GM21526 (cell line): Measurements from ENCODE around the gene PDGFRA.
"Not testable (repeated sequence)": the region's sequence is repeated elsewhere in the genome, so short reads cannot be mapped to it uniquely, and the experiment has no call there.

Experiments used
- ATAC-seq: cut with Tn5 transposase; IDR thresholded peaks from one replicate; pipeline ENCODE4 v1.9.1; 2021; ENCODE audit warnings: moderate library complexity; ENCODE audit not compliant: unreplicated experiment, low FRiP score

PDGFRA gene

DNA sequence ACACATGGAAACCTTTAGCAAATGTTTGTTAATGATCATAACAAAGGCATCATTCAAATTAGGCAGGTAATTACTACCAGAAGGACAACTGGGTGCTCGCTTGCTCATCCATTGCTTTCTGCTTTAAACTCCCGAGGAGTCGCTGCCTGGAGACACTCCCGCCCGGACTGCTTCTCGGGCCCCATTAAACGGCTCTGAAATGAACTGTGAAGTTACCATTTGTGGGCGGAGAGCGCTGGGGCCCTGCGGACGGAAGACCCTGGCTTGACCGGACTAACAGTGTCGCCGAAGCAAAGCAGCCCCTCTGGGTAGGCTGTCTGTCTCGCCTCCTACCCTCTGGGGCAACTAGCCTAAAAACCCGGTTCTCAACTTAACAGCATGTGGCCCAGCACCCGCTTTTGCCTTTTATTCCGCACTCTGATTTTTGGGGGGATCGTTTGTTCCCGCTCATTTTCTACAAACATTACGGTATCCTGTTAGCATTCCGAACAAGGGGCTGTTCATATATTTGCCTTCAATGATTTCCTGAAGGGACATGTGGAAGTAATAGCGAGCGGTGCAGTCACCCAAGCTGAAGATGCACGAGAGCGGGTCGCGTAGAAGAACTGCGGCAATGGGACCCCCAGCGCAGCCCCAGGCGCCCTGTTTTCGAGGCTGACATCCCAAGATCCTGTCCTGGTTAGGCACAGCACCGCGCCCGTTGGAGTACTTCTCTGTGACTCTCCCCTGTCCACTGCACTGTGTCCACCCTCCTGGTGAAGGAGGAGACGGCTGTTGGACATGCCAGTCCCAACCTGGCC lies 1.6 kb upstream of the PDGFRA start:
- ATAC-seq = no peak

DNA sequence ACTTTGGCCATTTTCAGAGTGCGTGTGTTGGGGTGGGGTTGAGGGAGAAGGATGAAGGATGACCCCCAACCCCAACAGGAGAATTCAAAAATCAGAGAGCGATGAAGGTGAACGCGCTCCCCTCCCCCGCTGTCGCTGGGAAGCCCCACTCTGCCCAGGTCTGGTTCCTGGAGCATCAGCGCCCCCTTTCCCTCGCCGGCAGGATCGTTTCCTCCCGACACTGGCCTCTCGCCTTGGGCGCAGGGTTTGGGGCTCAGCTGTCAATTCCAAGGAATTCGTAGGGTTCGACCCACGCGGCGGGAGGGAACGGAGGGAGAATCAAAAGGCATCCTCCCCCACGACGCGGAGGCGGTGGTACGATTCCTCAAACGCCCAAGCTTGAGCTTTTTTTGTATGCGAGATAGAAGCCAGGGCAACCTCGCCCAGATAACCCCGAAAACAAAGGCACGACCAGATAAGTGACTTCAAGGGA lies 1.0 kb upstream of the PDGFRA start:
- no peak for ATAC-seq

DNA sequence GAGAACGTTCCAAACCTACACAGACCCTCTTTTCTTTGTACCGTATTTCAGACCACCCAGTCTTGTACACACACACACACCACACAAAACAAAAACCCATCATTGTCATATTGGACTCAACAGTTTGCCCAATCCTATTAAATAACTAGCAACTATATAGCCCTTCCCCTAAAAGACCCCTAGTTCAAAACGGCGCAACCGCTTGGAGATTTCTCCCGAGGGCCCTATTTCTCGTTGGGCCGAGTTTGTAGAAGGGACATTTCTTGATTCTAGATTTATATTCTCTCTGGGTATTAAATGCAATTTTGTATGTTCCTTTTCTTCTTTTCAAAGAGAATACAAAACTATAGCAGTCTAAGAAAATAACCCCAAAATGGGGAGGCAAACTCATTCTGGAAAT lies 547 bp upstream of the PDGFRA start:
- ATAC-seq = no peak

DNA sequence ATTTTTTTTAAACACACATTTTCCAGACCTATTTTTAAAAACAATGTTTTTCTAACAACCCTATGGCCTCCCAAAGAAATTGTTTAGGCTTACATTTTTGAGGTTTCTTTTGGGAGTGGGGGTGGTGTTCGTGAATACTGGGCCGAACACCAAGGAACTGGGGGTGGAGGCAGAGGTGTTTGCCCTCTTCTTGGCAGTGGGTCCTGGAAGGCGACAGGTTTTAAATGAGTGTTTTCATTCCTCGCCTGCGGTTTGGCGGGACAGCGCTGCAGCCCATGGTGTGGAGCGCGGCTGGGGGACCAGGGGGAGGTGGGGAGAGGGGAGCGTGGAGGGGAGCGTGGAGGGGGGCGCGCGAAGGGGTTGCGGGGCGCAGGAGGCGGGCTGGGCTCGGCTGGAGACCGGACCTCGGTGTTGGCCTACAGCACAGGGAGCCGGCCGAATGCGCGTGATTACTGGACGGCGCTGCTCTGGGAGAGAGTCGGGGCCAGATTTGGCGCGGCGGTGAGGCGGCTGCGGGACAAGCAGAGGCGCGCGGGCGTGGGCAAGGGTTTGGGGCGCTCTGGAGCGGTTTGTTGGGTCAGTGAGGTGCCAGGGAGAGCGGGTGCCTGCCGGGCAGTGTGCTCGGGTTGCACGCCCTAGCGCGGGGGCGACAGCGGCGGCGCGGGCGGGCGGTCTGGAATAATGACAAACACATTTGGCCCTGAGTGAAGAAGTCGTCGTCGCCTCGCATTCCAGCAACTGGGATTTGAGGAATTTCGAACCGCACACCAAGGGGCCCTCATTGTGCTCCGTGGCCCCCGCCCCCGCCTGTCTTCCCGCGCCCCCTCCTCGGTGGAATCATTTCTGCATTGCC lies 764 bp downstream of the PDGFRA start:
- no peak for ATAC-seq

DNA sequence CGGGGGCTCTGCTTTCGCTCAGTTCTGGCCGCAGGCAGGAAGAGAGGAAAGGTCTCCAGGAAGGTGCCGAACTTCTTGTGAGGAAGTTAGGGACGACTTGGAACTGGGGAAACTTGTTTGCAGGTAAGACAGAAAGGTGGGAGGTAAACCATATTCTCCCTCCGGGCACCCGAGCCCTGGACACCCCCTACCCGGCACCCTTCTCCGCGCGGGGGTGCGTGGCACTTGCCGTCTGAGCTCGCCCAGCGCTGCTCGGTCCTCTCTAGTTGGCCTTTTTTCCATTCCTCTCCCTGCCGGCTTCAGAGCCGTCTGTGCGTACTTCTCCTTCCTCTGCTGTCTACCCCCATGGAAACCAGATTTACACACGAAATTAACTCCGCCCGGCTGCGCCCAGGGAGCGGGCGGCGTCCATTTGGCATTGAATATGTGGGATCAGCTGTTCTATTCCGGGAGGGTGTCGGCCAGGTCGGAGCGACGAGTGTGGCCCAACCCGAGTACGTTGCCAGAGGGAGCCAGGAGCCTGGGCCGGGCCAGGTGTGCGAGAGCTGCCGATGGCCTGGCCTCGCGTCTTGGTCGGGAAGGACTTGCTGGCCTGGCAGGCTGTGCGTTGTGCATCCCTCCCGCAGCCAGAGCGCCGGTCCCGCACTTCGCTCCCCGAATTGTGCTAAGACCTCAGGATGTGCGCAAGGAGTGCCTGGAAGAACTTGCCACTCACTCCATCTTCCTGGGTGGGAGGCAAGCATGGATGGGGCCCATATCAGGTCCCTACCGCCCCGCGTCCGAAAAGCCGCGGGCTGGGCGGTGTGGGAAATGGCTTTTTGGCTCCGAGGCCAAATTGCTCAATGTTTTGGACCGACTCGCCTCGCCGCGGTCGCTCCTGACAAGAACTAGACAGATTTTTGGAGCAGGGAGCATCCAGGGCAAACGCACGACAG lies 1.7 kb downstream of the PDGFRA start:
- ATAC-seq = no peak

DNA sequence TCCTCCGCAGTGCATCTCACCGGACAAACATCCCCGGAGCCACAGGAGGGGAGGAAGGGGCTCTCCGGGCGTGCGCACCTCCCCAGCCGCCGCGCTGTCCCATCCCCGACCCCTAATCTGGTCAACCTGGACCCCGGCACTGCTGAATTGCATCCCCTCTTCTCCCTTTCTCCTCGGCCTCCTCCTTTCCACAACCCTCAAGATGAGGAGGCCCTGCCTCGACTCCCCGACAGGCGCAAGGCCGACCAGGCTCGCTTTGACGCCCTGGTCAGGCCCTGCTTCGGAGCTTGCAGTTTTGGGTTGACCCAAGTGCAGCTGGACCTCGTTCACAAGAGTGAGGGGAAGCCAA lies 2.3 kb downstream of the PDGFRA start:
- ATAC-seq = no peak

DNA sequence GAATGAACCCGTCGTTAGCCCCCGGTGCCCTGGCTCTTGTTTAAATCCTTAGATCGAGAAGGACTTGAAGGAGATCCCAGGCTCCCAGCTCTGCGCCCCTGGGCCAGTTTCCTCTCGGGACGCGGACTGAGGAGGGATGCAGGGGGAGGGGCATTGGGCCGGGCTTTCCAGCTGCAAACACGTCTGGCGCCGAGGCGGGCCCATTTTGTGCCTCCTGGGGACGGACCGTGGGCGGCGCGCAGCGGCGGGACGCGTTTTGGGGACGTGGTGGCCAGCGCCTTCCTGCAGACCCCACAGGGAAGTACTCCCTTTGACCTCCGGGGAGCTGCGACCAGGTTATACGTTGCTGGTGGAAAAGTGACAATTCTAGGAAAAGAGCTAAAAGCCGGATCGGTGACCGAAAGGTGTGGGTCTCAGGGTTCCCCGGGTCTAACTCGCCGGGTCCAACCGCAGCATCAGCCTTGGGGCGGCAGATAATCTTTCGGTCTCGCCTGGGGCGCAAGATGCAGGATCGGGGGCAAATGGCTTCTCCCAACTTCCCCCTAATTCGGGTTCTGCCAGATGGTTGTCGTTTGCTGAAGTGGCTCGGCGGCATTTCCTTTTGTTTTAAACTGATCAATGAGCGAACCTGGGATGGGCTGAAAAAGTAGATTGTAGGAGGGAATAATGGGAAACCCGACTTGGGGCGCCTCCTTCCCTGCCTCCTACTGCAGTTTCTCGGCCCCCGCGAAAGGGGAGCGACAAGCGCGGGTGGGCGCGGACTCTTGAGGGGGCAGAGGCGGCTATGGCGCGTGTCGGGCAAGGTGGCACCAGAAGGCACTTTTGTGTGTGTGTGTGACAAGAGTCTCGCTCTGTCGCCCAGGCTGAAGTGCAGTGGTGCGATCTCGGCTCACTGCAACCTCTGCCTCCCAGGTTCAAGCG lies 2.9 kb downstream of the PDGFRA start:
- ATAC-seq = no peak

DNA sequence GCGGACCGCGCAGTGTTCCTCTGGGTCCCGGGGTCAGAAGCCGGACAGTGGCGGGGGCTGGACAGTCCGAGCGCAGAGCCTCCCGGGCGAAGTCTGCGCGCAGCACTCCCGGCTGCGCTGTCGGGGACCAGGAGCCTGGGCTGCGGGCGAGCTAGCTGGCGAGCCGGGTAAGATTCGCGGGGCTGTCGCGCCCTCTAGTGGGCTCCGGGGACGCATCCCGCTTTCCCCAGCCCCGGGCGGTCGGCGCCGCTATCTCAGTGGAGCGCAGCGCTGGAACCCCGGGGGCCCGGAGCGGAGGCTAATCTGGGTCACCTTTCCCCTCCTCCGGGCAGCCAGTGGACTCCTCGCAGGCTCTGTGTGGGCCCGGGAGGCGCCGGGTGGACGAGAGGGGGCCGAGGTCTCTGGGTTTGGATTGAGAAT lies 4.2 kb downstream of the PDGFRA start:
- peak; percentile 85 for ATAC-seq

DNA sequence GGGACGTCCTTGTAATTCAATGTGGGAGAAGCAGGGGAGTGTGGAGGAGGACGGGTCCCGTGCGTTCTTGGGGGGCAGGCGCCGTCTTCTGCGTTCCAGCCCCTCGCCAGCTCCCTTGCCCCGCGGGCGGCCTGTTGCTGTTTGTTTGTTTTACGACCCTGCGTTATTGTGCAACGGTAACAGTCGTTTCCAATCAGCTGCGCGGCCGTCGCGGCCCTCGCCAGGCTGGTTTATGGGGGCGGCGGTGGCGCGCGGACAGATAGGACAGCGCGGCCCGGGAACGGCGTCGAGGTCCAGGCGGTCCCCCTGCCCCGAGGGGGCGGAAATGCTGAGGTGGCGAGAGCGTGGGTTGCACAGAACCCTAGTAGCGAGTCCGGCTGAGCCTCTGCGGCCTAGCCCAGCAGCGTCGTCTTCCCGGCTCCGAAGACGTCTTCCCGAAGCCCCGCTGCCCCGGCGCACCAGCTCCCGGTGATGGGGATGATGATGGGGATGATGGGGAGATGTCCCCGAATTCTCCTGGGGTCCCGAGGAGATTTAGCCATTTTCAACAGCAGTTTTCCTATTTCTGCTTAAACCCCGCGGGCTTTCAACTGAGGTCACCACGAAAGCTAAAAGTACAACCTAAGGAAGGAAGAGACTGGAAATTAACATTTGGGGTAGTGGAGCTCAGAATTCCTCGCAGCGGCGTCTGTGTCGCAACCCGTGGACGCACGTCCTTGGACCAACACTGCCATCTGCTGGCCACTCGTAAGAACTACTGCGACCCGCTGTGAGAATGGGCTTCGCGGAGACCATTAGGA lies 4.8 kb downstream of the PDGFRA start:
- ATAC-seq = no peak

DNA sequence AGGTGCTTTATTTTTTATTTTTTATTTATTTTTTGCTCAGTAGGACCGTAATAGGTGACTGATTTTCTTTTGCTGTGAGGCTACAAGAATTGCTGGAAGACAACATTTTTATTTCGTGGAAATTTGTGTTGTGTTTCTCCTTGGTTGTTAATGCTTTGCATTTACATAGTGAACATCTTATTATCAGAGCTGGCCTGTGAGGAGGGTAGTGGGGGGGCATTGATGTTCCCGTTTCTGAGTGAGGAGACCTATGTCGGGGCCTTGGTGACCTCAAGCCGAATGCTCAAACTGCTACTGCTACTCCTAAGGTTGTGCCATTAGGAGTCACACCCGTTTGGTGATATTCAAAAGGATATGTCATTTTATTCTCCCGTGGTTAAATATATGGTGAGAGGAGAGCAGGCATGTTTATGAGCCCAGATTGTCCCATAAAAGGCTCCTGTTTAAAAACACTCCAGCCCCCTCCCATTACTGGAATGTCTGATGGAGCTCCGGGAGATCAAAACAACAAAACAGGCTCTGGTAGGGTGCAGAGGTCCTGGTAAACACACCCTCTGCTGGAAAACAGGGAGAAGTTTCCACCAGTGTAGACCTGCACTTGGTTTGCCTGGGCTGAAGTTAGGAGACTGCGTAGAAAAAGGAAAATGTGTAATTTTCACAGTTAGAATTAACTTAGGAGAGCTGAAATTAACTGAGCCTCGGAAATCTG lies 5.6 kb downstream of the PDGFRA start:
- ATAC-seq = no peak

DNA sequence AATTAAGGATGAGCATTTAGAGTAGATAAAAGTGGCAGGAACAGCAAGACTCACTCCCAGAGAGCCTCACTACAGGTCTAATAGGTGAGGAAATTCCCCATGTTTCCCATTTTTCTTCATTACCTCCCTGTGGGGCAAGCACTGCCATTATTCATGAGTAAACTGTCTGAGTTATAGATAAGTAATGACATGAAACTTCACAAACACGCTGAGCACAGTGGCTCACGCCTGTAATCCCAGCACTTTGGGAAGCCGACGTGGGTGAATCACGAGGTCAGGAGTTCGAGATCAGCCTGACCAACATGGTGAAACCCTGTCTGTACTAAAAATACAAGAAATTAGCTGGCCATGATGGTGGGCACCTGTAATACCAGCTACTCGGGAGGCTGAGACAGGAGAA lies 7.2 kb downstream of the PDGFRA start:
- not testable (repeated sequence) for ATAC-seq

DNA sequence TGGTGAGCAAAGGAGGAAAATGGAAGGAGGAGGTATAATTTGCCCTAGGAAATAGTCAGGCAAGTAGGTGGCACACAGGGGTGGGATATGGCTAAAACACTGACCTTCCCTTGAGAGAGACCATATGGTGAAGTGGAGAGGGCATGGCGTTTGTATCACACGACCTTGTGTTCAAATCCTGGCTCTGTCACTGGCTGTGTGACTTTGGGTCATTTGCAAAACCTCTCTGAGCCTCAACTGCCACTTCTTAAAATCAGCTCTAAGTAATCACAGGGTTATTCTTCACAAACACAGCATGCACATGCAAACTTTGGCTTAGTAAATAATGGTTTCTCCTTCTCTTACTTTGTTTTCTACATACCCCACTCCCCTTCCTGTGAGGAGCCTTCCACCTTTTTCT lies 8.7 kb downstream of the PDGFRA start:
- no peak for ATAC-seq

DNA sequence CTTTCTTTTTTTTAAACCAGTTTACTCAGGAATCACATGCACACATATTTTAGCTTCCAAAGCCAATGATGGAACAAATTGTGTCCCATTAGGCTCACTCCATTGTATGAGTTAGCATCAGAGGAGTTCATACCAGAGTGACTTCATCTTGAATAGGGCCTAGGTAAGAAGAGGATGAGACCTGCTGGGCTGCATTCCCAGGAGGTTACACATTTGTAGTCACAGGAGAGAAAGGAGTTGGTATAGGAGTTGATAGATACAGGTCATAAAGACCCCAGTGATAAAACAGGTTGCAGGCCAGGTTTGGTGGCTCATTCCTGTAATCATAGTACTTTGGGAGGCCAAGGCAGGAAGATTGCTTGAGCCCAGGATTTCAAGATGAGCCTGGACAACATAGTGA lies 9.3 kb downstream of the PDGFRA start:
- no peak for ATAC-seq

DNA sequence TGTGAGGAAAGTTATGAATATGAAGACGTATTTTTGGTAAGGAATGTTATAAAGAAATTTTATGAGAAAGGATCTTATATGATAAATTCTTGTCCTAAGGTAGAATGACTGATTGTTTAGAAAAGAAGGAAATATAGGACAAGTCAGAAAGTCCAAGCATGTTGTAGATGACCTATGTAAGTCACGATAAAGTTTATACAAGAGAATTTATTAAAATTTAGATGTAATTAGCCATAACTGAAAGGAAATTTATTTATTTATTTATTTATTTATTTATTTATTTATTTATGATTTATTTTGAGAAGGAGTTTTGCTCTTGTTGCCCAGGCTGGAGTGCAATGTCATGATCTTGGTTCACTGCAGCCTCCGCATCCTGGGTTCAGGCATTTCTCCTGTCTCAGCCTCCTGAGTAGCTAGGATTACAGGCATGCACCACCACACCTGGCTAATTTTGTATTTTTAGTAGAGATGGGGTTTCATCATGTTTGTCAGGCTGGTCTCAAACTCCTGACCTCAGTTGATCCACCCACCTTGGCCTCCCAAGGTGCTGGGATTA lies 12.3 kb downstream of the PDGFRA start:
- not testable (repeated sequence) for ATAC-seq

DNA sequence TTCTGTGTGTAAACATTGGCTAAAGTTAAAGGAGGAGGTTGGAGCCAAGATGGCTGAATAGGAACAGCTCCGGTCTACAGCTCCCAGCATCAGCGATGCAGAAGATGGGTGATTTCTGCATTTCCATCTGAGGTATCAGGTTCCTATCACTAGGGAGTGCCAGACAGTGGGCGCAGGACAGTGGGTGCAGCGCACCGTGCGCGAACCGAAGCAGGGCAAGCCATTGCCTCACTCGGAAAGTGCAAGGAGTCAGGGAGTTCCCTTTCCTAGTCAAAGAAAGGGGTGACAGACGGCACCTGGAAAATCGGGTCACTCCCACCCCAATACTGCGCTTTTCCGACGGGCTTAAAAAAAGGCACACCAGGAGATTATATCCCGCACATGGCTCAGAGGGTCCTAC lies 14.4 kb downstream of the PDGFRA start:
- ATAC-seq = not testable (repeated sequence)

DNA sequence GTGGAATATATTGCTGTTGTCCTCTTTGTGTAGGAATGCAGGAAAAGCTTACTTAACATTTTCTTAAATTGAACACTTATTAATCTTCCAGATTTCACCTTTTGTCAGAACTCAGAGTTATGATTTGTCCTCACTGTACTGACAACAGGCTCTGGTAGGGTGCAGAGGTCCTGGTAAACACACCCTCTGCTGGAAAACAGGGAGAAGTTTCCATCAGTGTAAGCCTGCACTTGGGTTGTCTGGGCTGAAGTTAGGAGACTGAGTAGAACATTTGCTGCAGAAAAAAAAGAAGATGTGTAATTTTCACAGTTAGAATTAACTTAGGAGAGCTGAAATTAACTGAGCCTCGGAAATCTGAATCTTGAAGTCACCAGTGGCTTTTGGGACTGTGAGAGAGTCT lies 23.2 kb downstream of the PDGFRA start:
- not testable (repeated sequence) for ATAC-seq

DNA sequence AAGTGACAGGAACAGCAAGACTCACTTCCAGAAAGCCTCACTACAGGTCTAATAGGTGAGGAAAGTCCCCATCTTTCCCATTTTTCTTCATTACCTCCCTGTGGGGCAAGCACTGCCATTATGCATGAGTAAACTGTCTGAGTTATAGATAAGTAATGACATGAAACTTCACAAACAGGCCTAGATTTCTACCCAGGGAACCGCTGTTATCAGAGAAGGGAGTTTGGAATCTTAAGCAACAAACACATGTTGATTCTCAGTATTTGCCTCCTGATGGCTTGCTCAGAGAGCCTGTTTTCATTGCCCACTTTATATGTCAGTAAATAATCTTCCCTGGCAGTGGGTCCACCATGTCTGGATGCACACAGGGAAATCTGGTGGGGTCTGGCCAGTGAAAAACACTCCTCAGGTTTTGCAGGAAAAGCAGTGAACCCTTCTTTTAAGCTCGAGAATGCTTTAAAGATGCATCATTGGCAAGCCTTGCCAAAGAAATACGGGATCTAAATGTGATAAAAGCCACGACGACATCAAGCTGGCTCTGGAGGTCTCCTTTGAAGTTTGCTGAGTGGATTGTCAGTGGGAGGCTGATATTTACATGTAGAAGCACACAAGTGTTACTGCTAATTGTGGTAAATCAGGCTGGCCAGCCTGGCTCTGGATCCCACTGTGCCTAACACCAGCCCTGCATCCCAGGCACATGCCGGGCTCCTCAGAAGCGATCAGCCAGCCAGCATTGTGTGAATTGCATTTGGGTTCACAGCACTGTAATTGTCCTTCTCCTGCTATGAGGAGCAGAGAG lies 25.2 kb downstream of the PDGFRA start:
- no peak for ATAC-seq
